Tibial nerve (tissue), 4 donors: ENCODE results near the gene CACYBP.

Experiments used
- CTCF ChIP-seq, 5 experiments: fragments of 200-600 bp in 3 of 5; fragments of 450-650 bp in 2 of 5; sonication (generic) in 3 of 5; IDR thresholded peaks; one replicate each; pipeline ENCODE4 v1.5.1; 2016 to 2019; ENCODE audit warnings: antibody characterized with exemption in 5 of 5, mild to moderate bottlenecking in 3 of 5, moderate library complexity in 2 of 5
- EP300 ChIP-seq, 2 donors: sonication (generic); formaldehyde crosslinking; IDR thresholded peaks; one replicate each; pipeline ENCODE4 v1.6.1; 2017; ENCODE audit warnings: antibody characterized with exemption in 2 of 2, mild to moderate bottlenecking in 1 of 2
- POLR2A ChIP-seq, 2 donors: fragments of 450-650 bp; IDR thresholded peaks; one replicate each; pipeline ENCODE4 v1.6.1; 2017; ENCODE audit warnings: antibody characterized with exemption in 2 of 2, mild to moderate bottlenecking in 2 of 2, moderate library complexity in 2 of 2

GRCh38 chr1:175045519-175045918, 45.8 kb downstream of the CACYBP start:
- TF ChIP-seq CTCF (IDR thresholded peaks at IDR 0.05) (no peak), POLR2A (IDR thresholded peaks at IDR 0.05) (no peak), EP300 (IDR thresholded peaks at IDR 0.05) (no peak)
